A549 (cell line): ENCODE data around the gene TMEM87B. TPM values are rescaled to one million over a fixed set of nuclear protein-coding genes. Genes with fewer than 3 reads are reported as not detected.

Experiments used
- ATAC-seq, 2 experiments: fragments of 200-7000 bp in 1 of 2; fragments of >200 bp in 1 of 2; cut with Nextera tagmentation in 1 of 2; cut with Tn5 transposase in 1 of 2; 3 replicates each; pipeline versions ENCODE4 v1.8.0 to v1.9.1; 2018 to 2020; ENCODE audit warnings: mild to moderate bottlenecking in 1 of 2, moderate library complexity in 1 of 2
- CTCF ChIA-PET: fragments of 300-600 bp; sonication (Branson Sonifier 250); formaldehyde crosslinking; extraction: SDS; loops from one replicate; lab custom pipeline; 2021; ENCODE audit warnings: antibody characterized with exemption, inconsistent platforms; lab: Yijun Ruan, JAX
- POLR2A ChIA-PET: fragments of 350-600 bp; formaldehyde crosslinking; extraction: SDS; loops from one replicate; lab custom pipeline; 2021; ENCODE audit warnings: antibody characterized with exemption, inconsistent platforms; lab: Yijun Ruan, JAX
- DNase-seq, 2 experiments: peaks; one replicate each; pipeline versions ENCODE4 v3.0.0 to v3.0.0-alpha.2; 2011 to 2016; ENCODE audit warnings: low read depth in 1 of 2, low spot score in 1 of 2
- FAIRE-seq: peaks from 2 replicates; lab custom pipeline; 2011; peaks lifted over from hg19 to GRCh38; lab: Jason Lieb, UNC
- H3K27ac ChIP-seq, 2 experiments: fragments of >200 bp; sonication (Bioruptor Twin); formaldehyde crosslinking; 3 replicates each; pipeline ENCODE4 v1.5.1; 2016 to 2017
- H3K4me1 ChIP-seq: fragments of >200 bp; sonication (Bioruptor Twin); formaldehyde crosslinking; 3 replicates; pipeline ENCODE4 v1.6.1; 2016
- H3K4me2 ChIP-seq: fragments of >200 bp; sonication (Bioruptor Twin); formaldehyde crosslinking; 3 replicates; pipeline ENCODE4 v1.6.1; 2016
- H3K4me3 ChIP-seq: fragments of >200 bp; sonication (Bioruptor Twin); formaldehyde crosslinking; 3 replicates; pipeline ENCODE4 v1.5.1; 2016
- H3K9me3 ChIP-seq: fragments of >200 bp; sonication (Bioruptor Twin); formaldehyde crosslinking; 3 replicates; pipeline ENCODE4 v1.6.1; 2016
- CEBPB ChIP-seq, 2 experiments: fragments of >200 bp in 1 of 2; sonication (Bioruptor Twin) in 1 of 2; formaldehyde crosslinking in 1 of 2; IDR thresholded peaks; 2 replicates each; pipeline ENCODE4 v1.6.1; 2012 to 2016
- CHD2 ChIP-seq: fragments of 150-350 bp; IDR thresholded peaks from 2 replicates; pipeline ENCODE4 v1.6.1; 2014; ENCODE audit warnings: low read length; ENCODE audit not compliant: partially characterized antibody
- CHD4 ChIP-seq: fragments of 200-600 bp; sonication (generic); IDR thresholded peaks from 2 replicates; pipeline ENCODE4 v1.6.1; 2016; ENCODE audit warnings: antibody characterized with exemption, mild to moderate bottlenecking, borderline replicate concordance
- PHF8 ChIP-seq: fragments of 200-600 bp; sonication (generic); IDR thresholded peaks from 2 replicates; pipeline ENCODE4 v1.6.1; 2016; ENCODE audit warnings: low read depth, mild to moderate bottlenecking, antibody characterized with exemption, moderate library complexity, borderline replicate concordance
- POLR2A ChIP-seq: IDR thresholded peaks from 2 replicates; pipeline ENCODE4 v1.6.1; 2012; ENCODE audit warnings: mild to moderate bottlenecking, low read length
- RARB ChIP-seq: fragments of 250-450 bp; sonication (Bioruptor Pico); IDR thresholded peaks from 2 replicates; pipeline ENCODE4 v1.8.0; 2021; ENCODE audit warnings: mild to moderate bottlenecking, moderate library complexity
- ZC3H11A ChIP-seq: fragments of 450-650 bp; IDR thresholded peaks from 2 replicates; pipeline ENCODE4 v1.6.1; 2014; ENCODE audit warnings: antibody characterized with exemption, mild to moderate bottlenecking
- WGBS: methylation state at CpG from one replicate; pipeline ENCODE4 v1.1.6; 2017; ENCODE audit errors: missing lambda C conversion rate; 5-methylcytosine and 5-hydroxymethylcytosine counted together
- polyA plus RNA-seq, 4 experiments: library from polyadenylated mRNA; depleted of rRNA in 3 of 4; stranded (reverse); fragments of >200 nt; fragmentation: RNase III in 1 of 4; extraction: RNeasy Plus Mini Kit Qiagen cat#74134 plus additional on column Dnase treatment in 1 of 4; gene quantifications; 2 replicates in 3 of 4; 3 replicates in 1 of 4; pipeline ENCODE4 v1.2.3, GENCODE V29; 2011 to 2017
- TF ChIP-seq, protein P1 (sequence below): fragments of >200 bp; sonication (Bioruptor Twin); formaldehyde crosslinking; IDR thresholded peaks from 3 replicates; pipeline ENCODE4 v1.6.1; 2016
- TF ChIP-seq, protein P2 (sequence below): fragments of 250-450 bp; sonication (Bioruptor Pico); IDR thresholded peaks from 2 replicates; pipeline ENCODE4 v1.5.0; 2020; ENCODE audit warnings: low read depth, mild to moderate bottlenecking, moderate library complexity

TMEM87B gene
- polyA plus RNA-seq, 2 of the 4 experiments (the other 2 are of a cell fraction) = 12.3 to 27.0 TPM

DNA sequence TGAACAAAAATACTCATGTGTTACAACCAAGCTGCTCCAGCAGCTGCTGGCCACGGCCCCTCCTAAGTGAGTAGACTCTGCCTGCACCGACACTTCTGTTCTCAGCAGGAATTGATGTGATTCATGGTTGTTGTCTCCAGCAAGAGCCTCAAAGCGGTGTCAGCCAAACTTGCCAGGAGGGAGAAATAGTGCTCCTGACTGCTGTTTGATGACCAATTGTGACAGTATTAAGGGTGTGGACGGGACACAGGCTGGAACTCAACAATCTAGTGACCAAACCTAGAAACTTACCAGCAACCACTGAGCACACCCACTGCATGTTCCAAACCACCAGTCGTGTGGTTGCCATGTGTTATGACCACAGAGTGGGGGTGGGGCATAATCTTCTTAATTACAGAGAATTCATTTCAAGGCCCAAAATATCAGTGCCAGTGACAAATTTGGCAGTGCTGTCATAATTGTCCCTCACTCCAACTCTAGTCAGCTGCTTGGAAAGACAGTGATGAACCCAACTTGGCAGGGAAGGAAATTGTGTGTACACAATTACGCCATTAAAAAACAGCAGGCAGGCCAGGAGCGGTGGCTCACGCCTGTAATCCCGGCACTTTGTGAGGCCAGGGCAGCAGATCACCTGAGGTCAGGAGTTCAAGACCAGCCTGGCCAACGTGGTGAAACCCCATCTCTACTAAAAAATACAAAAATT lies 113.5 kb downstream of the TMEM87B start:
- no peak for ATAC-seq
- POLR2A ChIA-PET = no interaction called here
- 69% methylated on average over 10 of the region's 10 CpGs for WGBS
- CTCF ChIA-PET = no interaction called here
- no peak for FAIRE-seq
- H3K27ac ChIP-seq = no peak overlapping the region
- no peak overlapping the region for H3K4me2 ChIP-seq
- no peaks in the 10 kb centered on the region for H3K4me1 ChIP-seq
- H3K9me3 ChIP-seq = no peaks in the 10 kb centered on the region
- no peak for TF ChIP-seq CHD4
- no peak for TF ChIP-seq PHF8
- TF ChIP-seq POLR2A = no peak
- TF ChIP-seq, protein P1, sequence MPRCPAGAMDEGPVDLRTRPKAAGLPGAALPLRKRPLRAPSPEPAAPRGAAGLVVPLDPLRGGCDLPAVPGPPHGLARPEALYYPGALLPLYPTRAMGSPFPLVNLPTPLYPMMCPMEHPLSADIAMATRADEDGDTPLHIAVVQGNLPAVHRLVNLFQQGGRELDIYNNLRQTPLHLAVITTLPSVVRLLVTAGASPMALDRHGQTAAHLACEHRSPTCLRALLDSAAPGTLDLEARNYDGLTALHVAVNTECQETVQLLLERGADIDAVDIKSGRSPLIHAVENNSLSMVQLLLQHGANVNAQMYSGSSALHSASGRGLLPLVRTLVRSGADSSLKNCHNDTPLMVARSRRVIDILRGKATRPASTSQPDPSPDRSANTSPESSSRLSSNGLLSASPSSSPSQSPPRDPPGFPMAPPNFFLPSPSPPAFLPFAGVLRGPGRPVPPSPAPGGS = no peak
- TF ChIP-seq ZC3H11A = no peak
- TF ChIP-seq, protein P2, sequence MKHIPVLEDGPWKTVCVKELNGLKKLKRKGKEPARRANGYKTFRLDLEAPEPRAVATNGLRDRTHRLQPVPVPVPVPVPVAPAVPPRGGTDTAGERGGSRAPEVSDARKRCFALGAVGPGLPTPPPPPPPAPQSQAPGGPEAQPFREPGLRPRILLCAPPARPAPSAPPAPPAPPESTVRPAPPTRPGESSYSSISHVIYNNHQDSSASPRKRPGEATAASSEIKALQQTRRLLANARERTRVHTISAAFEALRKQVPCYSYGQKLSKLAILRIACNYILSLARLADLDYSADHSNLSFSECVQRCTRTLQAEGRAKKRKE (CRISPR knock-in tag) = no peak
- TF ChIP-seq RARB (CRISPR knock-in tag) = no peak
- no peak for TF ChIP-seq CEBPB (IDR thresholded peaks at IDR 0.05)
- TF ChIP-seq CHD2 = no peak
- H3K4me3 ChIP-seq = no peak overlapping the region
- no peak for DNase-seq

Other genes starting within 250 kb of the TMEM87B start
- gene ANAPC1, start 171.1 kb upstream of the TMEM87B start, polyA plus RNA-seq (2011; rRNA removed) = 66.5 and 79.3 TPM in 2 replicates
- 42.4 to 46.9 TPM (median 45.3 TPM) in 3 replicates for gene ANAPC1, start 171.1 kb upstream of the TMEM87B start, polyA plus RNA-seq (2017; fragmentation: RNase III; extraction: RNeasy Plus Mini Kit Qiagen cat#74134 plus additional on column Dnase treatment)
- 4.0 and 4.4 TPM in 2 replicates for gene MERTK, start 156.7 kb upstream of the TMEM87B start, polyA plus RNA-seq (2011; rRNA removed)
- gene MERTK, start 156.7 kb upstream of the TMEM87B start, polyA plus RNA-seq (2017; fragmentation: RNase III; extraction: RNeasy Plus Mini Kit Qiagen cat#74134 plus additional on column Dnase treatment) = 1.0 to 1.4 TPM (median 1.2 TPM) in 3 replicates
- 0.47 and 0.50 TPM in 2 replicates for gene FBLN7, start 83.1 kb downstream of the TMEM87B start, polyA plus RNA-seq (2011; rRNA removed)
- gene FBLN7, start 83.1 kb downstream of the TMEM87B start, polyA plus RNA-seq (2017; fragmentation: RNase III; extraction: RNeasy Plus Mini Kit Qiagen cat#74134 plus additional on column Dnase treatment) = 0.31 to 0.63 TPM (median 0.63 TPM) in 3 replicates
- 10.1 and 20.2 TPM in 2 replicates for gene ZC3H8, start 199.8 kb downstream of the TMEM87B start, polyA plus RNA-seq (2011; rRNA removed)
- gene ZC3H8, start 199.8 kb downstream of the TMEM87B start, polyA plus RNA-seq (2017; fragmentation: RNase III; extraction: RNeasy Plus Mini Kit Qiagen cat#74134 plus additional on column Dnase treatment) = 13.2 to 16.5 TPM (median 15.2 TPM) in 3 replicates
- 1.9 and 2.0 TPM in 2 replicates for gene ZC3H6, start 220.3 kb downstream of the TMEM87B start, polyA plus RNA-seq (2011; rRNA removed)
- 0.33 to 0.75 TPM (median 0.59 TPM) in 3 replicates for gene ZC3H6, start 220.3 kb downstream of the TMEM87B start, polyA plus RNA-seq (2017; fragmentation: RNase III; extraction: RNeasy Plus Mini Kit Qiagen cat#74134 plus additional on column Dnase treatment)